Activated T-helper 17 cell treated with anti-CD3 and anti-CD28 coated beads, Interleukin-2, amount 50 U/mL, for 72 hours (primary cell): ENCODE results near the gene P2RX1. TPM values are rescaled to one million over a fixed set of nuclear protein-coding genes. Genes with fewer than 3 reads are reported as not detected.
A peak's percentile ranks its signal among the peaks of the same experiment; 100 is the strongest.

Experiments used
- ATAC-seq: fragments of 150-1000 bp; cut with Tn5 transposase; replicated peaks from 2 replicates; pipeline ENCODE4 v1.10.0; 2021; ENCODE audit warnings: mild to moderate bottlenecking, moderate library complexity
- H3K27ac Mint-ChIP-seq: one replicate; pipeline ENCODE4 v1.8.0; 2022; ENCODE audit warnings: mixed read lengths
- H3K27me3 Mint-ChIP-seq: one replicate; pipeline ENCODE4 v1.8.0; 2022; ENCODE audit warnings: mixed read lengths
- H3K36me3 Mint-ChIP-seq: one replicate; pipeline ENCODE4 v1.8.0; 2022; ENCODE audit warnings: low read depth, mild to moderate bottlenecking, mixed read lengths
- H3K4me1 Mint-ChIP-seq: one replicate; pipeline ENCODE4 v1.8.0; 2022; ENCODE audit warnings: mixed read lengths
- H3K4me3 Mint-ChIP-seq: one replicate; pipeline ENCODE4 v1.8.0; 2022; ENCODE audit warnings: mild to moderate bottlenecking, mixed read lengths
- H3K9me3 Mint-ChIP-seq: one replicate; pipeline ENCODE4 v1.8.0; 2022; ENCODE audit warnings: mixed read lengths
- total RNA-seq, 2 donors: library from RNA; stranded (reverse); gene quantifications; one replicate each; pipeline ENCODE4 v1.2.3, GENCODE V29; 2022

P2RX1 gene
- total RNA-seq, 2 donors from 2014 or later: 1.6 TPM; not detected in 1

GRCh38 chr17:3895354-3895753 is 20.9 kb downstream of the P2RX1 start:
- no peaks in the 10 kb centered on the region for H3K9me3 Mint-ChIP-seq

GRCh38 chr17:3894911-3895343 is 21.3 kb downstream of the P2RX1 start:
- no peak overlapping the region for H3K27ac Mint-ChIP-seq
- H3K36me3 Mint-ChIP-seq: no peaks in the 10 kb centered on the region
- ATAC-seq: no peak
- H3K9me3 Mint-ChIP-seq: no peaks in the 10 kb centered on the region
- H3K27me3 Mint-ChIP-seq: no peaks in the 10 kb centered on the region
- no peak overlapping the region for H3K4me3 Mint-ChIP-seq
- peaks cover 20% of the 10 kb centered on the region for H3K4me1 Mint-ChIP-seq

More at GRCh38 chr17:3895354-3895753, 20.9 kb downstream of the P2RX1 start:
- ATAC-seq: no peak
- no peak overlapping the region for H3K4me3 Mint-ChIP-seq
- H3K36me3 Mint-ChIP-seq: no peaks in the 10 kb centered on the region
- H3K4me1 Mint-ChIP-seq: peaks cover 17% of the 10 kb centered on the region
- no peaks in the 10 kb centered on the region for H3K27me3 Mint-ChIP-seq
- H3K27ac Mint-ChIP-seq: no peak overlapping the region

- peak overlapping the region; percentile 85 for H3K4me3 Mint-ChIP-seq
- no peak for ATAC-seq
- no peaks in the 10 kb centered on the region for H3K9me3 Mint-ChIP-seq
- peaks cover 20% of the 10 kb centered on the region for H3K4me1 Mint-ChIP-seq
- peak overlapping the region; percentile 90 for H3K27ac Mint-ChIP-seq
- H3K27me3 Mint-ChIP-seq: no peaks in the 10 kb centered on the region
- H3K36me3 Mint-ChIP-seq: no peaks in the 10 kb centered on the region
Measured at GRCh38 chr17:3894188-3894587, 22.1 kb downstream of the P2RX1 start.

DNA sequence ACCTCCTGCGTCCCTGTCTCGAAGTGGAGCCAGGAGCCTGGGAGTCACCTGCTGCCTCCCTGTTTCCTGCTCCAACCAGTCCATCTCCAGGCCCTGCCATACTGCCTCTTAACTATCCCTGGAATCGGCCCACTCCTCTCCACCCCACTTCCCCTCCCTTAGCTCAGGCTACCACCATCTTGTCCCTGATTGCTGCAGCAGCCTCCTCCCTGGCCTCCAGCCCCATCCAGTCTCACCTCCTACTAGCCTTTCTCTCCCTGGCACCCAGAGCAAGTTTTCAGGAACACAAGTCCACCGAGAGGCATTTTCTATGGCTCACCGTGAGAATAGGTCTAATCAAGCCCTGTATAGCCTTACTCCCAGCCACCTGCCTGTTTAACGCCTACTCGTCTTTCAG is 22.5 kb downstream of the P2RX1 start:
- H3K36me3 Mint-ChIP-seq: no peaks in the 10 kb centered on the region
- H3K9me3 Mint-ChIP-seq: no peaks in the 10 kb centered on the region
- H3K4me1 Mint-ChIP-seq: peaks cover 20% of the 10 kb centered on the region
- peak overlapping the region; percentile 90 for H3K27ac Mint-ChIP-seq
- no peaks in the 10 kb centered on the region for H3K27me3 Mint-ChIP-seq
- ATAC-seq: no peak
- H3K4me3 Mint-ChIP-seq: peak overlapping the region; percentile 85

DNA sequence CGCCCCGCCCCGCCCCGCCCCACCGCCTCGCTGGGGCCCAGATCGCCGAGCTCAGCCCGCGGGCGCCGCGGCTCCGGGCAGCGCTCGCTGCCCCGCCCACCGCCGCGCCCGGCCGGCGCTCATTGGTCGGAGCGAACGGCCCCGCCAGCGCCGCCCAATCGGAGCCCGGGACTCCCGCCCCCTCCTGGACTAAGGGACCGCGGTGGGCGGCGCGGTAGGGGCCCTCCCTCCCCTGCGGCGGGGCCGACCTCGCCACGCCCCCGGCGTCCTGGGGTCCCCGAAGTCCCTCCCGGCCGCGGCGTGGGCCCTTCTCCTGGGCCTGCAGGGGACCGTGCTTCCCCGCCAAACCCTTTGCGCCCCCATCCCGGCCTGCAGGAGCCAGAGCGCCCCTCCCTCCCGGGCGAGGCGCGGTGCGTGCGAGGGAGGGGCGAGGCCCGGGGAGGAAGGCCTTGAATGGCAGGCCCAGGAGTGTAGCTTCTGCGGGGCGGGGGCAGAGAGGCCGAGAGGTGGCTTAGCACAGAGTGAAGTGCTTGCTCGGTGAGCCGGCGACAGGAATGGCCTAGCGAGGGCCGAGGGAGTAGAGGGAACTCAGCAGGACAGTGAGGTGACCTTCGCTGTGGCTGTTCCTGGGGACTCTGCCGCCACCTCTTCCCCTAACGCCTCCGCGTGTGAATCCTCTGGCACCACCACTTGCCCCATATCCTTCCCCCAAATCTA is 23.1 kb downstream of the P2RX1 start, which contains the start of gene CAMKK1:
Gene CAMKK1, minus strand, starts transcription at position 51 of the 717 bp plus-strand sequence. CDS start 7,366 bp downstream, outside the sequence.
- no peaks in the 10 kb centered on the region for H3K27me3 Mint-ChIP-seq
- H3K4me3 Mint-ChIP-seq: peak within 1 kb of the TSS; percentile 85
- peaks cover 20% of the 10 kb centered on the region for H3K4me1 Mint-ChIP-seq
- no peaks in the 10 kb centered on the region for H3K9me3 Mint-ChIP-seq
- peak within 1 kb of the TSS; percentile 90 for H3K27ac Mint-ChIP-seq
- no peaks in the 10 kb centered on the region for H3K36me3 Mint-ChIP-seq
- peak; percentile 91 for ATAC-seq

DNA sequence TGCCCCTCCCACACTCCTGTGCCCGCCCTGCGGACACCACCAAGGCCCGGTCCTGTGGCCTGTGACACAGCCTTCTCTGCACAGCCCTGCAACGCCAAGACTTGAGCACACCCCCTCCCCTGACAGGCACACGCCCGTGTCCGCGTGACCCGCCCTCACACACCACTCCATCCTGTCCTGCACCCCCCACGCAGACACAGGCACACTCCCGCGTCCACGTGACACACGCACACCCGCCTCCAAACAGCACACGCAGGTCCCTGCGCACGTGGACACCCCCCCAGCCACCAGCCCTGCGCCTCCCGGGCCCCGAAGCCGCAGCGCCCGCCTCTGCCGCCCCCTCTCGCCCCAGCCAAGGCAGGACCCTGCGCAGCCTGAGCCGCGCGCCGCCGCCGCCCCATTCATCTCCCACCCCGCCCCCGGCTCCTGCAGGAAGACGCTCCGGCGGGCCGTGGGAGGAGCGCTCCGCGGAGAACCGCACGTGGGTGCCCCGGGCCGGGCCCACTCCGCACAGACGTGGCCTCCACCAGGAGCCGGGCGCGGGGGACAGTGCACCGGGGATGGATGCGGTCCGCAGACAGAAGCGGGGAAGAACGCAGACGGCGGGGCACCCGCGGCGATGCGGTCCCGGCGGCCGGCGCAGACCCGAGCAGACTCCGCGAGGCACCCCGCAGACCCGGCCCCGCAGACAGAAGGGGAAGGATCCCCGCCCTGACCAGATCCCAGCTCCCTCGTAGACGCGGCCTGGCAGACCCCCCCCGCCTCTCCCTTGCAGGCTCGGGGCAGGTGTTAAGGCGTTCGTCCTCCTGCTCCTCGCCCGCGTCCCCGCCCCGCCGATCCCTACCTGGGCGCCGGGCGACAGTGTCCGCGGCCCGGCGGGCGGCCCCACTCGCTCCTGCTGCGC is 23.9 kb downstream of the P2RX1 start:
- H3K4me3 Mint-ChIP-seq: peak overlapping the region; percentile 68
- ATAC-seq: peak; percentile 27
- H3K9me3 Mint-ChIP-seq: no peaks in the 10 kb centered on the region
- H3K36me3 Mint-ChIP-seq: no peaks in the 10 kb centered on the region
- H3K27ac Mint-ChIP-seq: peak overlapping the region; percentile 29
- H3K4me1 Mint-ChIP-seq: peaks cover 28% of the 10 kb centered on the region
- no peaks in the 10 kb centered on the region for H3K27me3 Mint-ChIP-seq

GRCh38 chr17:3891626-3892094 is 24.6 kb downstream of the P2RX1 start:
- Mint-ChIP-seq H3K27me3 (no peaks in the 10 kb centered on the region), H3K4me1 (peaks cover 34% of the 10 kb centered on the region), H3K27ac (peak overlapping the region; percentile 29), H3K4me3 (peak overlapping the region; percentile 68), H3K36me3 (no peaks in the 10 kb centered on the region), H3K9me3 (no peaks in the 10 kb centered on the region)
- no peak for ATAC-seq

- Mint-ChIP-seq H3K9me3 (no peaks in the 10 kb centered on the region), H3K36me3 (no peaks in the 10 kb centered on the region), H3K27ac (no peak overlapping the region), H3K4me1 (peaks cover 36% of the 10 kb centered on the region), H3K27me3 (no peaks in the 10 kb centered on the region), H3K4me3 (peak overlapping the region; percentile 68)
- no peak for ATAC-seq
Measured at GRCh38 chr17:3890878-3891219, 25.4 kb downstream of the P2RX1 start.

- no peak for ATAC-seq
- H3K9me3 Mint-ChIP-seq: no peaks in the 10 kb centered on the region
- no peaks in the 10 kb centered on the region for H3K27me3 Mint-ChIP-seq
- H3K4me3 Mint-ChIP-seq: peak overlapping the region; percentile 31
- H3K36me3 Mint-ChIP-seq: no peaks in the 10 kb centered on the region
- peaks cover 36% of the 10 kb centered on the region for H3K4me1 Mint-ChIP-seq
- H3K27ac Mint-ChIP-seq: peak overlapping the region; percentile 61
Measured at GRCh38 chr17:3890082-3890877, 26.0 kb downstream of the P2RX1 start.

GRCh38 chr17:3889325-3890012 is 26.8 kb downstream of the P2RX1 start:
- peaks cover 36% of the 10 kb centered on the region for H3K4me1 Mint-ChIP-seq
- no peaks in the 10 kb centered on the region for H3K27me3 Mint-ChIP-seq
- H3K9me3 Mint-ChIP-seq: no peaks in the 10 kb centered on the region
- H3K27ac Mint-ChIP-seq: no peak overlapping the region
- no peaks in the 10 kb centered on the region for H3K36me3 Mint-ChIP-seq
- no peak for ATAC-seq
- H3K4me3 Mint-ChIP-seq: no peak overlapping the region

DNA sequence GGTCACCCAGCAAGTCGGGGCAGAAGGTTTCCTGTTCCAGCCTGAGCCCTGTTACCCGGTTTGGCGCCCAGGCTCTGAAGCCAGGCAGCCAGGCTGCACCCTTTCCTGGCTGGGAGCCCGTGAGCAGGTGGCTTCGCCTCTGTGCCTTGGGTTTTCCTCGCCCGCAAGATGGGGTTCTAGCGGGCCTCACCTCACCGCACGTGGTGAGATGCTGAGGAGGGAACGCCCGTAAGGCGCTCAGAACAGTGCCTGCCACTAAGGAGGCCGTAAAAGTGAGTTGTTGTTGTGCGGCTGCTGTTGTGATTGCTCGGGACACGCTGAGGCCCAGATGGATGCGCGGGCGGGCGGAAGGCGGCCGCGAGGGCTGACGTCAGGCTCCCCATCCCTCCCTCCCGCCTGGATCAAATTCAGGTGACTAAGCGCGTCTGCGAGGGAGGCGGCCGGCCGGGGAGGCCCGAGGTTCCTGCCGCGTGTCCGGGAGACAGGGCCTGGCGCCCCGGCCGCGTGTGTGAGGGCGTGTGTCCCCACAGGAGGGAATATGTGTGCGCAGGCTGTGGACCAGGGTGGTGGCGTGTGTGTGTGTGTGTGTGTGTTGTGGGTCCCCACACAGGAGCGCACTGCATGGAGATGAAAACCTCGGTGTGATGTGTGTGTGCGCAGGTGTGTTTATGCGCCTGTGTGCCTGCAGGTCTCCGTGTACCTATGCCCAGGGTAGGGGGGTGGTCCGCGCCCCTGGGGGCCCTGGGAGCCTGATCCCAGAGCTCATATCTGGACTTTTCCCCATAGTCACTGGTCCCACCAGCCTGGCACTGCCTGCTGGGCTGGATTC is 27.7 kb downstream of the P2RX1 start:
- Mint-ChIP-seq H3K9me3 (no peaks in the 10 kb centered on the region), H3K4me1 (peaks cover 31% of the 10 kb centered on the region), H3K27me3 (no peaks in the 10 kb centered on the region), H3K36me3 (no peaks in the 10 kb centered on the region), H3K4me3 (no peak overlapping the region), H3K27ac (no peak overlapping the region)
- ATAC-seq: no peak

DNA sequence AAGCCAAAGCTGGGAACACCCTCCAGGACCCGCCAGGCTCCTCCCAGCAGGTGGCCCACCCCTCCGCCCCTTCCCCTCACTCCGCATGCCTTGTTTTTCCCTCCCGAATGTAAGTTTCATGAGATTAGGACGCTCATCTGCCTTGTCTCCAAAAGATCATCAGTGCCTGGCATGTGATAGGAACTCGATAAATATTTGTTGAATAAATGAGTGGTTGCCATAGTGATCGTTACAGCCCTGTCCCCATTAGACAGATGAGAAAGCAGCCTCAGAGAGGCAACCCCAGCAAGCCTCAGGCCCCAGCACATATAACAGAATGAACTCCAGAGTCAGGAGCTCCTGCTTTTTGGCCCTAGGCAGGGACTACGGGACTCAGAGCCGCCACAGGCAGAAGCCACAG is 28.5 kb downstream of the P2RX1 start:
- no peak for ATAC-seq

DNA sequence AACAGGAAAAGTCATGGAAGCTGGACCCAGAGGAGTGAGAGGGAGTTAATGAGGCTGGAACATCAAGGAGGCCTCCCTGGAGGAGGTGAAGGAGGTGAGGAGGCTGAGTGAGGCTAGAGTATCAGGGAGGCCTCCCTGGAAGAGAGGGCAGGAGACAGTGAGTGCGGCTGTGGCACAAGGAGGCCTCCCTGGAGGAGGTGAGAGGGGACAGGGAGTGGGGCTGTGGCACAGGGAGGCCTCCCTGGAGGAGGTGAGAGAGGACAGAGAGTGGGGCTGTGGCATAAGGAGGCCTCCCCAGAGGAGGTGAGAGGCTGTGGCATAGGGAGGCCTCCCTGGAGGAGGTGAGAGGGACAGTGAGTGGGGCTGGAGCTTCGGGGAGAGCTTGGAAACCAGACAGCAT is 28.9 kb downstream of the P2RX1 start:
- Mint-ChIP-seq H3K27me3 (no peaks in the 10 kb centered on the region), H3K4me3 (peak overlapping the region; percentile 72), H3K9me3 (no peaks in the 10 kb centered on the region), H3K27ac (peak overlapping the region; percentile 95), H3K4me1 (peaks cover 28% of the 10 kb centered on the region), H3K36me3 (no peaks in the 10 kb centered on the region)
- ATAC-seq: no peak

More for the DNA sequence above, 28.5 kb downstream of the P2RX1 start:
- Mint-ChIP-seq H3K4me3 (peak overlapping the region; percentile 72), H3K9me3 (no peaks in the 10 kb centered on the region), H3K27ac (peak overlapping the region; percentile 95), H3K4me1 (peaks cover 28% of the 10 kb centered on the region), H3K36me3 (no peaks in the 10 kb centered on the region), H3K27me3 (no peaks in the 10 kb centered on the region)
